Medulla oblongata (tissue), 1 donor: ENCODE data around the gene NDUFC2.
A peak's percentile ranks its signal among the peaks of the same experiment; 100 is the strongest.
"Not testable (repeated sequence)": the region's sequence is repeated elsewhere in the genome, so short reads cannot be mapped to it uniquely, and the experiment has no call there.

Experiments used
- DNase-seq: peaks from one replicate; pipeline ENCODE4 v3.0.0-alpha.2; 2015; ENCODE audit errors: extremely low spot score

Gene NDUFC2

GRCh38 chr11:78030429-78031325 lies 49.0 kb downstream of the NDUFC2 start:
- peak; percentile 98 for DNase-seq

- DNase-seq = not testable (repeated sequence)
Observed at GRCh38 chr11:78028423-78028822, 51.2 kb downstream of the NDUFC2 start.

- DNase-seq = no peak
Observed at GRCh38 chr11:78027759-78028158, 51.9 kb downstream of the NDUFC2 start.

GRCh38 chr11:78025378-78025777 lies 54.3 kb downstream of the NDUFC2 start:
- no peak for DNase-seq

- no peak for DNase-seq
Observed at GRCh38 chr11:78023426-78023825, 56.2 kb downstream of the NDUFC2 start.

GRCh38 chr11:78022397-78023396 lies 57.0 kb downstream of the NDUFC2 start, which contains the start of gene KCTD14:
KCTD14 (minus strand) TSS chr11:78023276; CDS start chr11:78023249, 27 bp downstream.
- DNase-seq = no peak

GRCh38 chr11:78021611-78022010 lies 58.1 kb downstream of the NDUFC2 start:
- DNase-seq = no peak

GRCh38 chr11:78020246-78020645 lies 59.4 kb downstream of the NDUFC2 start:
- DNase-seq = no peak

GRCh38 chr11:78019808-78020207 lies 59.9 kb downstream of the NDUFC2 start:
- no peak for DNase-seq
